GM21529 (cell line): ENCODE data around the gene DEGS1.

ENCODE experiments used
- ATAC-seq: cut with Tn5 transposase; IDR thresholded peaks from one replicate; pipeline ENCODE4 v1.9.1; 2021; ENCODE audit not compliant: unreplicated experiment

DEGS1 gene

GRCh38 chr1:224182866-224183590 lies at the start of gene DEGS1:
TSS of gene DEGS1 (plus strand) at chr1:224183240. CDS start at chr1:224183337, 97 bp downstream.
- ATAC-seq, result peak; percentile 66

GRCh38 chr1:224133741-224134299 lies 49.2 kb upstream of the DEGS1 start:
- no peak for ATAC-seq

- no peak for ATAC-seq
Measured at GRCh38 chr1:224137518-224137917, 45.5 kb upstream of the DEGS1 start.

GRCh38 chr1:224138198-224138597 lies 44.8 kb upstream of the DEGS1 start:
- no peak for ATAC-seq

GRCh38 chr1:224141693-224142092 lies 41.3 kb upstream of the DEGS1 start:
- ATAC-seq, result no peak

- no peak for ATAC-seq
Measured at GRCh38 chr1:224149709-224150108, 33.3 kb upstream of the DEGS1 start.

GRCh38 chr1:224151117-224151516 lies 31.9 kb upstream of the DEGS1 start:
- no peak for ATAC-seq

- no peak for ATAC-seq
Measured at GRCh38 chr1:224157316-224157715, 25.7 kb upstream of the DEGS1 start.

GRCh38 chr1:224159541-224159940 lies 23.5 kb upstream of the DEGS1 start:
- ATAC-seq, result no peak

GRCh38 chr1:224160171-224160682 lies 22.8 kb upstream of the DEGS1 start:
- no peak for ATAC-seq

- no peak for ATAC-seq
Measured at GRCh38 chr1:224162768-224163167, 20.3 kb upstream of the DEGS1 start.

GRCh38 chr1:224163311-224163710 lies 19.7 kb upstream of the DEGS1 start:
- no peak for ATAC-seq

GRCh38 chr1:224168859-224169380 lies 14.1 kb upstream of the DEGS1 start:
- ATAC-seq, result peak; percentile 95

GRCh38 chr1:224169718-224170270 lies 13.2 kb upstream of the DEGS1 start:
- no peak for ATAC-seq

- no peak for ATAC-seq
Measured at GRCh38 chr1:224170343-224170742, 12.7 kb upstream of the DEGS1 start.

GRCh38 chr1:224170748-224171478 lies 12.1 kb upstream of the DEGS1 start:
- no peak for ATAC-seq

GRCh38 chr1:224172229-224172628 lies 10.8 kb upstream of the DEGS1 start:
- ATAC-seq, result no peak

GRCh38 chr1:224173523-224173922 lies 9.5 kb upstream of the DEGS1 start:
- no peak for ATAC-seq

GRCh38 chr1:224175617-224176016 lies 7.4 kb upstream of the DEGS1 start:
- ATAC-seq, result no peak

- no peak for ATAC-seq
Measured at GRCh38 chr1:224177356-224177999, 5.6 kb upstream of the DEGS1 start.

- no peak for ATAC-seq
Measured at GRCh38 chr1:224178894-224179293, 4.1 kb upstream of the DEGS1 start.
